GM18858 (cell line): ENCODE data around the gene SNX32.

Experiments
- ATAC-seq: cut with Tn5 transposase; IDR thresholded peaks from one replicate; pipeline ENCODE4 v1.9.1; 2021; ENCODE audit not compliant: unreplicated experiment

SNX32 gene

GRCh38 chr11:65865550-65866172 lies 31.9 kb downstream of the SNX32 start:
- no peak for ATAC-seq

- no peak for ATAC-seq
Measured at GRCh38 chr11:65866509-65867283, 32.9 kb downstream of the SNX32 start.

- no peak for ATAC-seq
Measured at GRCh38 chr11:65867284-65868071, 33.7 kb downstream of the SNX32 start.

DNA sequence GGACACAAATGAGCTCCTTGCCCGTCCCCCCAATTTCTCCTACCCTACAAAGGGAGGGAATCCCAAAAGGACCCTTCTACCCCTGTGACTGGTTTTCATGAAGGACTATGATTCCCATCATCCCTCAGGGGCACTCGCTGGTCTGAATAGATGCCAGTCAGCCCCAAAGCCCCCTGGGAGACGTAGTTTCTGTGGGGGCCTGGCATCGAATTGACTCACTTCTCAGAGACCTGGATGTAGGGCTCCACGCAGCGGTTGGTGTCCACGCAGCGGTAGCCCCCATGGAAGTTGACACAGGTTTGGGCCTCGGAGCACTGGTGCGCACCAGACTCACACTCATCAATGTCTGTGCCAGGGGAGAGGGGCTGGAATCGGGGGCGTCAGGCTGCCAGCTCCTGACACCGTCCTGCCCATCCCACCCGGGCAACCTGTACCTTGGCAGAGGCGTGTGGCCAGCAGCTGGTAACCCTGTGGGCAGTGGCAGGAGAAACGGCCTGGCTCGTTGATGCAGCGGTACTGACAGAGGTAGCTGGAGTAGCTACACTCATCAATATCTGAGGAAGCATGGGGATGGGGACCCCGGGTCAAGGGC lies 34.4 kb downstream of the SNX32 start:
- no peak for ATAC-seq

DNA sequence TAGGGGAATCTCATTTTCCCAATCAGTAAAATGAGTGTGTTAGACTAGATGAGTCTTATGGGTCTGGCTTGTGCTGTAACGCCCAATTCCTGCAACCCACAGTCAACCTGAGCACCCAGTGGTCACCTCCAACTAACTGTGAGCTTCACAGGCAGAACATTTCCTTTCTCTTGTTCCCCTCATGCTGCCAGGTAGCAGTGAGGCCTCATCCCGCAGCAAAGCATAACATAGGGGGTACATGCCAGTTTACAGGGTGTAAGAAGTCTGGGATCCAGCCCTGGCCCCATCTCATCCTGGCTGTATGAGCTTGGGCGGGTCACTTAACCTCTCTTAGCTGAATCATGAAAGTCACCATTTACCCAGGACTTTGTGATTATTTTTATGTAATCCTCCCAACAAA lies 35.1 kb downstream of the SNX32 start:
- ATAC-seq: no peak

DNA sequence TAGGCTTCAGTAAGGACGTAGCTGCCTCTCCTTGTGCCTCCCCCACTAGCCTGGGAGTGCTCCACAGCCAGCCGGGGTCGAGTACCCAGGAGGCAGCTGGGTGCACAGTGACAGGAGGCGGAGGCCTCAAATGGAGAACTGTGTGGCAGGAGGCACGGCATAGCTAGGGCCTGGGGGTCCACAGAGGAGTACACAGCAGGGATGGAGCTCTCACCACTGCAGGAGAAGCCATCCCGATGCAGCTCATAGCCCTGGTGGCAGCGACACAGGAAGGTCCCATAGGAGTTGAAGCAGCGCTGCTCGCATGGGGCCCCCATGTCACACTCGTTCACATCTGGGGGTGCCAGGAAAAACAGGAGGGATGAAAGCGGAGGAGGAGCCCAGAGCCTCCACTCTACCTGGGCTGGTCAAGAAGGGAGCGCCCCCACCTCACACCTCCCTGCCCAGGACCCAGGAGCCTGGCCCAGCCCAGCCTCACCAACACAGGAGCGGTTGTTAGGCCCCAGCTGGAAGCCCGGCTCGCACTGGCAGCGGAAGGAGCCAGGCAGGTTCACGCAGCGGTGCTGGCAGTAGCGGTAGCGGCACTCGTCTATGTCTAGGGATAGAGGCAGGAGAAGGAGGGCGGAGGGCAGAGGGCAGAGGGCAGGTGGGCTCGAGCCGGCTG lies 36.0 kb downstream of the SNX32 start:
- ATAC-seq: no peak

DNA sequence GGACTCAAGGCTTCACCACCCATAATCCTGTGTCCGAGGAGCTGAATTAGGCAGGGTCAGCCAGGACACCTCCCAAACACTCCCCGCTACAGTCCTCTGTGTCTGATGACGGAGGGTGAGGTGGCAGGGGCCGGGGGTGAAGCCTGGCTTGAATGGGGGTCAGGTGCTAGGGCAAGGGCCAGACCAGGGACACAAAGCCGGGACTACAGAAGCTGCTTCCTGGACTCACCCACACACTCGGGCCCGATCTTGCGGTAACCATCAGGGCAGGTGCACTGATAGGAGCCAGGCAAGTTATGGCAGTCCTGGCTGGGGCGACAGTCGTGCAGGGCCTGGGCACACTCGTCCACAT lies 36.5 kb downstream of the SNX32 start:
- ATAC-seq: no peak

DNA sequence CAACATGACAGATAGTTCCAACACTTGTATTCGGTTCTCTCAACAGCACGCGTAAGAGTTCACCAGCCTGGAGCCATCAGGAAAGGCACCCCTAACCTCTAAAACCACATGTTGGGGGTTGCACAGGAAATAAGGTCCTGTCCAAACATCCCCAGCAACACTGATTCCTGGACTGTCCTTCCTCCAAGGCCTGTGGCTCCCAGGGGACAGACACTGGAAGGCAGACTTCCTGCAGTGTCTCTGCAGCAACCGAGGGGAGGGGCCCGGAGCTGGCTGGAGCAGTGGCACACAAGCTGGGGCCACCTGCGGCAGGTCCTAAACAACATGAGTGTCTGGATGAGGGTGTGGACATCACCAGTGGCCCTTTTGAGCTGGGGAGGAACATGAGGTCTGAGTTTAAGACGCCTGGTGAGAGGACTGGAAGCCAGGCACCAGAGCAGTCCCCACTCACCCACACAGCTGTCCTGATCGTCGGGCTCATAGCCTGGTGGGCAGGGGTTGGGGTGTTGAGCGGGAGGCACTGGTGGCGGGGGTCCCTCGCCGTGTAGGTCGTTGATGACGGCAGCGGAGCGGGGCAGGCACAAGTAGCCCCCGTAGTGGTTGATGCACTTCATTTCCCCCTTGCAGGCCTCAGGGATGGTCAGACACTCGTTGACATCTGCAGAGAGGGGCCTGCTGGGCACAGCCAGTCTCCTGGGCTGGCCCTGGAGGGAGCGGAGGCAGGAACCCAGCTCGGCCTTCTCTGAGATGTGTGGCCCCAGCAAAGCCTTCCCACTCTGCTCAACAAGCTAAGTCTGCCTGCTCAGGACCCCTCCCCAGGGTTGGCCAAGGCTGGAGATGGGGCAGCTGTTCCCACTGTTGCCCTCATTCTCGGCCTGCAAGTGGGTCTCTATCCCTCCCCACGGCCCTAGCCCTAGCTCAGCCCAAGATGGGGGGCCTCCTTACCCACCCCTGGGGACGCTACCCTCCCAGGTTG lies 37.2 kb downstream of the SNX32 start:
- no peak for ATAC-seq

GRCh38 chr11:65871811-65872548 lies 38.2 kb downstream of the SNX32 start:
- ATAC-seq: no peak

GRCh38 chr11:65872586-65873317 lies 39.0 kb downstream of the SNX32 start, which contains the start of gene EFEMP2:
Gene EFEMP2, minus strand, starts transcription at chr11:65872800. Its CDS starts 446 bp downstream, at chr11:65872354.
- no peak for ATAC-seq

GRCh38 chr11:65873318-65874156 lies 39.8 kb downstream of the SNX32 start:
- ATAC-seq: peak; percentile 59

GRCh38 chr11:65879617-65880016 lies 45.9 kb downstream of the SNX32 start, which contains the start of gene CTSW:
Gene CTSW, plus strand, starts transcription at chr11:65879837. Its CDS starts 18 bp downstream, at chr11:65879855.
- ATAC-seq: no peak

DNA sequence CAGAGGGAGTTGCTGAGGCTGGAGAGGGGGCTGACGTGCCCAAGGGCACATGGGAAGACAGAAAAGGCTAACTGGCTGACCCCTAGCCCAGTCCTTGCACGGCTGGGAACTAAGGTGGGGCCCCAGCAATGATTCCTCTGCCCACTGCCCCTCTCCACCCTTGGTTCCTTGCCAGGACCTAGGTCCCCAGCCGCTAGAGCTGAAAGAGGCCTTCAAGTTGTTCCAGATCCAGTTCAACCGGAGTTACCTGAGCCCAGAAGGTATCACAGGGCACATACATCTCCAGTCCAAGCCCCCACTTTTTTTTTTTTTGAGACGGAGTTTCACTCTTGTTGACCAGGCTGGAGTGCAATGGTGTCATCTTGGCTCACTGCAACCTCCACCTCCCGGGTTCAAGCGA lies 46.3 kb downstream of the SNX32 start:
- ATAC-seq: no peak

DNA sequence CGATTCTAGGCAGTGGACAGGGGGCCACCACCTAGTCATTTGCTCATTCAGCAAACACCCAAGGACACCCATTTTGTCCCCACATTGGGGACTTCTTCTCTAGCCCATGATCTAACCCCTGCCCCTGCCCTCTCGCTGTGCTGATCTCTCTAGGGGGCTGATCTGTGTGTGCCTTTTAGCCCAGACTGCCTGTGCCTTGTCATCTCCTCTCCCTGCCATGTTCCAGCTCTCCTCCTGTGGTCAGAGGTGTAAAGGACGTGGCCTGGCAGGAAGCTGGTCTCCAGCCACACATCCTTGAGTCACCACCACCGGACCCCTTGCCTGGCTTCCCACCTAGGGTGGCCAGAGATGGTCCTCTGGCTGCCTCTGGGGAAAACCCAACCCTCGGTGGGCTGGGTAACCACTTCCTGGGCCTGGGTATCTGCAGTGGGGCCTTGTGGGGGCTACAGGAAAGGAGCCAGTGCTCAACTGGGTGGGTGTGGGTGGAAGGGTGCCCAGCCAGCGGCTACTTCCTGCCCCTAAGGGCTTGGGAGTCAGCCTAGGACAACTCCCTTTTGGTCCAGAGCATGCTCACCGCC lies 47.2 kb downstream of the SNX32 start:
- ATAC-seq: no peak

GRCh38 chr11:65882120-65883057 lies 48.6 kb downstream of the SNX32 start:
- ATAC-seq: no peak
